Fibroblast of the aortic adventitia (primary cell): ENCODE measurements around the gene PLA2G4F. TPM values are rescaled to one million over a fixed set of nuclear protein-coding genes. Genes with fewer than 3 reads are reported as not detected.

Experiments
- DNase-seq: peaks from one replicate; pipeline ENCODE4 v3.0.0-alpha.2; 2010; ENCODE audit warnings: low read depth
- H3K4me3 ChIP-seq: 2 replicates; pipeline ENCODE4 v1.5.1; 2011; ENCODE audit warnings: low read depth, mild to moderate bottlenecking, control low read depth, low read length, moderate library complexity
- CTCF ChIP-seq: IDR thresholded peaks from 2 replicates; pipeline ENCODE4 v1.5.1; 2011; ENCODE audit warnings: mild to moderate bottlenecking, low read length, control low read depth, inconsistent platforms; ENCODE audit not compliant: insufficient read depth
- total RNA-seq: library from RNA; depleted of rRNA; stranded (reverse); fragments of >200 nt; gene quantifications from 2 replicates; pipeline ENCODE4 v1.2.3, GENCODE V29; 2012; ENCODE audit warnings: low replicate concordance

The PLA2G4F gene
- total RNA-seq, 1 donor, result not detected

GRCh38 chr15:42139596-42139995 is 16.8 kb downstream of the PLA2G4F start:
- no peak for TF ChIP-seq CTCF
- H3K4me3 ChIP-seq, result no peak overlapping the region
- no peak for DNase-seq

GRCh38 chr15:42138968-42139386 is 17.5 kb downstream of the PLA2G4F start:
- DNase-seq, result no peak
- TF ChIP-seq CTCF, result no peak
- H3K4me3 ChIP-seq, result no peak overlapping the region

- H3K4me3 ChIP-seq, result no peak overlapping the region
- no peak for DNase-seq
- no peak for TF ChIP-seq CTCF
These were observed 18.0 kb downstream of the PLA2G4F start for GRCh38 chr15:42138411-42138810.

- TF ChIP-seq CTCF, result peak; percentile 73
- peak; percentile 67 for DNase-seq
These were observed 18.8 kb downstream of the PLA2G4F start for GRCh38 chr15:42137461-42138261.

GRCh38 chr15:42136513-42136912 is 19.9 kb downstream of the PLA2G4F start:
- no peak for DNase-seq
- no peak overlapping the region for H3K4me3 ChIP-seq
- no peak for TF ChIP-seq CTCF

More at GRCh38 chr15:42137461-42138261, 18.8 kb downstream of the PLA2G4F start:
- no peak overlapping the region for H3K4me3 ChIP-seq

- DNase-seq, result no peak
- no peak for TF ChIP-seq CTCF
- no peak overlapping the region for H3K4me3 ChIP-seq
These were observed 21.1 kb downstream of the PLA2G4F start for GRCh38 chr15:42135351-42135750.
